K562 (cell line): Measurements from ENCODE around the gene GRIA3. TPM values are rescaled to one million over a fixed set of nuclear protein-coding genes. Genes with fewer than 3 reads are reported as not detected.

Experiments
- ATAC-seq: fragments of 200-7000 bp; cut with Tn5 transposase; 3 replicates; pipeline ENCODE4 v1.9.1; 2020; ENCODE audit warnings: moderate library complexity
- BruUV-seq: library from RNA; stranded (reverse); fragments of 400-500 nt; replicated peaks from 2 replicates; lab custom pipeline; 2021; lab: Mats Ljungman, UMichigan
- CTCF ChIA-PET: fragments of 300-600 bp; formaldehyde crosslinking; extraction: SDS; loops from one replicate; lab custom pipeline; 2021; ENCODE audit warnings: low intra/inter-chr PET ratio; lab: Yijun Ruan, JAX
- POLR2A ChIA-PET: fragments of 300-600, 350-650 bp; sonication (Branson Sonifier 250); formaldehyde crosslinking; extraction: SDS; loops from one replicate; lab custom pipeline; 2021; ENCODE audit warnings: antibody characterized with exemption, inconsistent platforms; lab: Yijun Ruan, JAX
- DNase-seq, 4 experiments: peaks; one replicate each; pipeline versions ENCODE4 v3.0.0 to v3.0.0-alpha.2; 2011 to 2018; ENCODE audit warnings: low spot score in 3 of 4, mixed read lengths in 3 of 4; ENCODE audit errors: extremely low read depth in 1 of 4
- FAIRE-seq: peaks from 2 replicates; lab custom pipeline; 2011; peaks lifted over from hg19 to GRCh38; lab: Jason Lieb, UNC
- H2AFZ ChIP-seq: 2 replicates; pipeline ENCODE4 v1.6.0; 2011; ENCODE audit warnings: low read depth, low read length, control low read depth, inconsistent platforms
- H3K27ac ChIP-seq: fragments of 200-600 bp; 3 replicates; pipeline ENCODE4 v1.8.0; 2011; ENCODE audit warnings: low read depth, mild to moderate bottlenecking, control low read depth, inconsistent platforms, low read length, moderate library complexity, mixed read lengths; ENCODE audit errors: extremely low read depth
- H3K27me3 ChIP-seq, 2 experiments: fragments of 300-600 bp in 1 of 2; 2 replicates in 1 of 2; 3 replicates in 1 of 2; pipeline versions ENCODE4 v1.6.0 to v1.8.0; 2011; ENCODE audit warnings: inconsistent platforms in 2 of 2, low read length in 2 of 2, mild to moderate bottlenecking in 1 of 2, mixed read lengths in 1 of 2, moderate library complexity in 1 of 2; ENCODE audit not compliant: control insufficient read depth in 2 of 2, insufficient read depth in 2 of 2
- H3K36me3 ChIP-seq: fragments of 300-600 bp; 3 replicates; pipeline ENCODE4 v1.8.0; 2011; ENCODE audit warnings: mild to moderate bottlenecking, low read length, inconsistent platforms; ENCODE audit not compliant: control insufficient read depth, insufficient read depth
- H3K4me1 ChIP-seq, 2 experiments: fragments of 200-600 bp in 1 of 2; replicated peaks in 1 of 2; 2 replicates in 1 of 2; 3 replicates in 1 of 2; pipeline versions ENCODE4 v1.5.1 to v1.8.0; 2011; ENCODE audit warnings: inconsistent platforms in 2 of 2, low read length in 2 of 2, mild to moderate bottlenecking in 1 of 2, mixed read lengths in 1 of 2, moderate library complexity in 1 of 2; ENCODE audit not compliant: control insufficient read depth in 2 of 2, insufficient read depth in 2 of 2
- H3K4me2 ChIP-seq: 2 replicates; pipeline ENCODE4 v1.6.1; 2011; ENCODE audit warnings: low read length, control low read depth, inconsistent platforms, mixed read lengths; ENCODE audit not compliant: insufficient read depth
- H3K4me3 ChIP-seq: fragments of 200-600 bp; sonication (generic), shearing (Covaris generic); 2 replicates; pipeline ENCODE4 v1.5.1; 2016; ENCODE audit warnings: control low read depth, inconsistent platforms
- H3K79me2 ChIP-seq: fragments of 200-600 bp; 3 replicates; pipeline ENCODE4 v1.8.0; 2011; ENCODE audit warnings: low read length, inconsistent platforms; ENCODE audit not compliant: control insufficient read depth, insufficient read depth
- H3K9ac ChIP-seq, 2 experiments: 2 replicates each; pipeline versions ENCODE4 v1.6.0 to v1.6.1; 2011; ENCODE audit warnings: low read depth in 2 of 2, low read length in 2 of 2, control low read depth in 1 of 2, inconsistent platforms in 1 of 2, mild to moderate bottlenecking in 1 of 2, mixed read lengths in 1 of 2; ENCODE audit not compliant: insufficient read depth in 1 of 2
- H3K9me1 ChIP-seq: one replicate; pipeline ENCODE4 v1.6.0; 2011; ENCODE audit warnings: inconsistent platforms, mild to moderate bottlenecking, low read length, moderate library complexity; ENCODE audit not compliant: control insufficient read depth, insufficient read depth
- H3K9me3 ChIP-seq: replicated peaks from 2 replicates; pipeline ENCODE4 v1.5.1; 2011; ENCODE audit warnings: low read depth, low read length, inconsistent platforms; ENCODE audit not compliant: control insufficient read depth, insufficient read depth
- H4K20me1 ChIP-seq: replicated peaks from 2 replicates; pipeline ENCODE4 v1.6.1; 2011; ENCODE audit warnings: low read length, inconsistent platforms, mixed read lengths; ENCODE audit not compliant: control insufficient read depth, insufficient read depth
- CBFA2T3 ChIP-seq: fragments of 450-650 bp; IDR thresholded peaks from 2 replicates; pipeline ENCODE4 v1.6.1; 2017
- CHD2 ChIP-seq: IDR thresholded peaks from 2 replicates; pipeline ENCODE4 v1.6.1; 2011; ENCODE audit warnings: low read depth, low read length
- CREB3 ChIP-seq: fragments of 450-650 bp; conservative IDR thresholded peaks from 2 replicates; pipeline ENCODE4 v1.6.1; 2016; ENCODE audit warnings: missing genetic modification characterization, low read depth, mild to moderate bottlenecking, missing compliant biosample characterization, moderate library complexity
- CSDE1 ChIP-seq, 2 experiments: fragments of 450-650 bp; IDR thresholded peaks; 2 replicates each; pipeline ENCODE4 v1.6.1; 2016; ENCODE audit warnings: mild to moderate bottlenecking in 1 of 2
- DPF2 ChIP-seq: fragments of 450-650 bp; IDR thresholded peaks from 2 replicates; pipeline ENCODE4 v1.6.1; 2016
- EHMT2 ChIP-seq: fragments of 450-650 bp; IDR thresholded peaks from 2 replicates; pipeline ENCODE4 v1.6.1; 2018; ENCODE audit warnings: antibody characterized with exemption
- ELF1 ChIP-seq: fragments of 200-800 bp; sonication (Bioruptor generic); IDR thresholded peaks from 2 replicates; pipeline ENCODE4 v1.6.1; 2016; ENCODE audit warnings: missing genetic modification characterization, missing compliant biosample characterization
- FOXM1 ChIP-seq, 2 experiments: fragments of 450-650 bp in 1 of 2; sonication (generic) in 1 of 2; formaldehyde crosslinking in 1 of 2; IDR thresholded peaks; 2 replicates each; pipeline versions ENCODE4 v1.6.1 to v1.9.0; 2017 to 2022; ENCODE audit warnings: low read depth in 2 of 2, mild to moderate bottlenecking in 2 of 2, missing genetic modification reagents in 1 of 2, moderate library complexity in 1 of 2
- HIVEP1 ChIP-seq: fragments of 250-450 bp; sonication (Bioruptor Pico); IDR thresholded peaks from 2 replicates; pipeline ENCODE4 v1.4.0; 2020; ENCODE audit warnings: mild to moderate bottlenecking
- PHF8 ChIP-seq: fragments of 200-600 bp; sonication (generic); IDR thresholded peaks from 2 replicates; pipeline ENCODE4 v1.6.1; 2012; ENCODE audit warnings: mixed run types, mild to moderate bottlenecking, inconsistent platforms, low read length, moderate library complexity, borderline replicate concordance
- SIX5 ChIP-seq, 2 experiments: IDR thresholded peaks; 2 replicates each; pipeline ENCODE4 v1.6.1; 2011; ENCODE audit warnings: low read length in 2 of 2, borderline replicate concordance in 1 of 2, low read depth in 1 of 2, mild to moderate bottlenecking in 1 of 2, moderate library complexity in 1 of 2; ENCODE audit not compliant: insufficient read depth in 1 of 2
- SMARCC2 ChIP-seq: fragments of 450-650 bp; IDR thresholded peaks from 2 replicates; pipeline ENCODE4 v1.6.1; 2017; ENCODE audit warnings: antibody characterized with exemption, moderate library complexity, mild to moderate bottlenecking, low read depth
- TAF15 ChIP-seq: fragments of 200-400 bp; formaldehyde crosslinking; IDR thresholded peaks from 2 replicates; pipeline ENCODE4 v1.6.1; 2017; ENCODE audit warnings: mild to moderate bottlenecking, low read depth, low read length, moderate library complexity
- THRA ChIP-seq: fragments of 450-650 bp; IDR thresholded peaks from 2 replicates; pipeline ENCODE4 v1.6.1; 2017; ENCODE audit warnings: mild to moderate bottlenecking, moderate library complexity
- ZNF232 ChIP-seq: sonication (generic); formaldehyde crosslinking; IDR thresholded peaks from 2 replicates; pipeline ENCODE4 v1.8.0; 2022; ENCODE audit warnings: mild to moderate bottlenecking, missing genetic modification reagents
- ZNF584 ChIP-seq: fragments of 200-800 bp; sonication (Bioruptor generic); IDR thresholded peaks from 2 replicates; pipeline ENCODE4 v1.6.1; 2016; ENCODE audit warnings: low read depth, mild to moderate bottlenecking, missing genetic modification characterization, missing compliant biosample characterization
- WGBS: fragments of 100-300 bp; shearing (Covaris generic); methylation state at CpG from one replicate; pipeline ENCODE4 v1.1.6; 2016; ENCODE audit warnings: low coverage, mixed read lengths; ENCODE audit not compliant: insufficient coverage; ENCODE audit errors: missing lambda C conversion rate; 5-methylcytosine and 5-hydroxymethylcytosine counted together
- in situ Hi-C: fragments of 300-500 bp; cut with MboI; formaldehyde crosslinking; loops from 4 replicates; pipeline ENCODE4 v1.15.0; 2018; ENCODE audit warnings: inconsistent platforms, mixed read lengths
- intact Hi-C: fragments of 100-400 bp; cut with micrococcal nuclease; formaldehyde crosslinking; loops from 2 replicates; pipeline ENCODE4 v1.14.2; 2022
- polyA plus RNA-seq, 8 experiments: library from polyadenylated mRNA; depleted of rRNA in 4 of 8; stranded (reverse) in 5 of 8; unstranded in 3 of 8; fragments of >200 nt; fragmentation: Nextera tagmentation in 2 of 8; fragmentation: Illumina TruSeq in 1 of 8; extraction: Ambion mirVana in 2 of 8; extraction: Trizol in 1 of 8; gene quantifications; 2 replicates each; pipeline versions ENCODE4 v1.2.1 to v1.2.3, GENCODE V29; 2011 to 2014; ENCODE audit warnings: inconsistent platforms in 1 of 8, missing spikeins in 1 of 8
- total RNA-seq, 7 experiments: library from RNA; depleted of rRNA in 6 of 7; stranded (reverse); fragments of >200 nt in 6 of 7; fragmentation: Illumina TruSeq in 2 of 7; extraction: Trizol in 2 of 7; gene quantifications; 2 replicates each; pipeline versions ENCODE4 v1.2.1 to v1.2.3, GENCODE V29; 2011 to 2021; ENCODE audit warnings: low replicate concordance in 1 of 7

GRIA3 gene
- total and polyA plus RNA-seq, 9 of the 15 experiments (the other 6 are each of a cell fraction or from before 2014, with no cell fraction given), result 0.10 TPM; not detected in 8

- Histone ChIP-seq H2AFZ (no peak overlapping the region), H3K27me3 (no peaks in the 10 kb centered on the region), H3K9me1 (no peaks in the 10 kb centered on the region), H3K79me2 (no peaks in the 10 kb centered on the region), H3K9me3 (no peaks in the 10 kb centered on the region), H3K4me3 (no peak overlapping the region), H3K4me1 (no peaks in the 10 kb centered on the region), H3K36me3 (no peaks in the 10 kb centered on the region), H3K4me2 (no peak overlapping the region), H3K9ac (no peak overlapping the region), H3K27ac (no peak overlapping the region), H4K20me1 (no peaks in the 10 kb centered on the region)
- no peak for DNase-seq
- in situ Hi-C loops, result no loop called here
- ChIA-PET CTCF (no interaction called here), POLR2A (no interaction called here)
- TF ChIP-seq EHMT2 (no peak), FOXM1 (IDR thresholded peaks at IDR 0.05; ENCODE audit: low read depth) (no peak), FOXM1 (CRISPR knock-in tag; IDR thresholded peaks at IDR 0.05; ENCODE audit: low read depth) (no peak), CSDE1 (IDR thresholded peaks at IDR 0.05) (no peak), ZNF232 (CRISPR knock-in tag) (no peak), THRA (no peak), SMARCC2 (no peak), TAF15 (no peak), ZNF584 (CRISPR knock-in tag) (no peak), PHF8 (no peak), CBFA2T3 (no peak), ELF1 (no peak), SIX5 (IDR thresholded peaks at IDR 0.05; ENCODE audit: borderline replicate concordance in 1 of 2, insufficient read depth in 1 of 2, low read depth in 1 of 2, low read length in 2 of 2) (no peak), HIVEP1 (no peak), CREB3 (tag) (no peak), CHD2 (no peak), DPF2 (no peak)
- no peak for FAIRE-seq
- BruUV-seq, result no TSS peak
- WGBS, result 68% methylated on average over 7 of the region's 7 CpGs
- no peak for ATAC-seq
- intact Hi-C loops, result no loop called here
These were observed 315.7 kb downstream of the GRIA3 start for GRCh38 chrX:123499787-123500186.
